Measurements from ENCODE around the gene SLC39A5. TPM values are rescaled to one million over a fixed set of nuclear protein-coding genes. Genes with fewer than 3 reads are reported as not detected.

The SLC39A5 gene
- total and polyA plus RNA-seq, 2 donors (not counting 1 experiment from before 2014, with no cell fraction given), result 0.69 to 0.97 TPM

DNA sequence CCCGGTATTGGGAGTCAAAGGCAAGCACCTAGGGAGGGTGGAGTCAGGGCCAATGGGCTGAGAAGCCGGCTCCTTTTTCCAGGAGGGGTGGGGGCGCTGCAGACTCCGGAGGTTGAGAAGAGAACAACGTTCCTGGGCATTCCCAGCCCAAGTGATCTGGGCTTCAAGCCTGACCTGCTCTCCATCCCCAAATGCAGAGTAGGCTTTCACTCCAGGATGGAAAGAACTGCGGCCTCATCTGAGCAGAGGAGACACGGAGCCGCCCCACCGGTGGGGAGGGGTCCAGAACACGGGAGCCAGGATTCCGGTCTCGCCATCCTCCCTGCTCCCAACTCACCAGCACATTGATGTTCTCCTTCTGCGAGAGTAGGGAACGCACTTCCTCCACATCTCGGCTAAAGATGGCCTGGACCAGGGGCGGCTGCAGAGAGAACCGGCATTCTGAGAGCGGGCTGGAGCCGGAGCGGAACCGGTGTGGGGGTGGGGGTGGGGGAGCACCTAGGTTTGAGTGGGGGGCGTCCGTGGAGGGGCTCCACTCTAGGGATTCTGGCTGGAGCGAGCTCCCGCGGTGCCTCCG lies 27.7 kb downstream of the SLC39A5 start:
- ATAC-seq (ENCODE audit: low read depth) (no peak), DNase-seq (no peak)
- H3K36me3 ChIP-seq (replicated peaks in 1 of 2; ENCODE audit: control extremely low read depth in 1 of 2, control insufficient read depth in 1 of 2, extremely low read depth in 1 of 2, insufficient read depth in 2 of 2, low read length in 1 of 2), result peaks cover 2 to 37% of the 10 kb centered on the region in 2 experiments
- intact Hi-C loops (cut with micrococcal nuclease), result loop anchor here (1.0 to 5.0 kb wide), 8 partner anchors 10 to 207 kb away; partner anchors contain the start of genes CS, NABP2 and ZC3H10
- H3K79me2 ChIP-seq (ENCODE audit: control insufficient read depth, insufficient read depth, low read length), result peaks cover 36% of the 10 kb centered on the region
- H3K4me2 ChIP-seq (replicated peaks; ENCODE audit: low read depth, low read length, poor library complexity, severe bottlenecking), result peak overlapping the region; percentile 98
- no peaks in the 10 kb centered on the region for H3K9me3 ChIP-seq (ENCODE audit: control extremely low read depth in 1 of 3, control insufficient read depth in 2 of 3, insufficient read depth in 1 of 3, low read length in 2 of 3)
- ChIA-PET CTCF (interaction anchor here (0.6 to 5.8 kb wide), 29 partner anchors 9 to 283 kb away, joined by 3 to 40 read pairs (median 4); partner anchors contain the start of genes RNF41, SMARCC2, SPRYD4 and TIMELESS), POLR2A (interaction anchor here (1.0 to 2.3 kb wide), 6 partner anchors 9 to 379 kb away, joined by 3 to 12 read pairs (median 4); partner anchors contain the start of genes COQ10A, CS, RNF41 and ZC3H10)
- 0% methylated on average over 22 of the region's 27 CpGs for WGBS (ENCODE audit: insufficient coverage)
- Mint-ChIP-seq H3K9me3 (ENCODE audit: insufficient read depth) (no peaks in the 10 kb centered on the region), H3K27ac (peak overlapping the region; percentile 78), H3K4me1 (peaks cover 18% of the 10 kb centered on the region), H3K4me3 (peak overlapping the region; percentile 83), H3K27me3 (no peaks in the 10 kb centered on the region)
- peak overlapping the region; percentile 100 for H2AFZ ChIP-seq (ENCODE audit: insufficient read depth, low read depth, low read length, poor library complexity, severe bottlenecking)
- peak overlapping the region in 1 of 2 donors; percentile 81 for H3K27ac ChIP-seq (ENCODE audit: low read length in 2 of 2)
- no peak for TF ChIP-seq EZH2 (IDR thresholded peaks at IDR 0.05; ENCODE audit: borderline replicate concordance, insufficient read depth, low read depth, low read length, poor library complexity, severe bottlenecking)
- TF ChIP-seq, protein P1, sequence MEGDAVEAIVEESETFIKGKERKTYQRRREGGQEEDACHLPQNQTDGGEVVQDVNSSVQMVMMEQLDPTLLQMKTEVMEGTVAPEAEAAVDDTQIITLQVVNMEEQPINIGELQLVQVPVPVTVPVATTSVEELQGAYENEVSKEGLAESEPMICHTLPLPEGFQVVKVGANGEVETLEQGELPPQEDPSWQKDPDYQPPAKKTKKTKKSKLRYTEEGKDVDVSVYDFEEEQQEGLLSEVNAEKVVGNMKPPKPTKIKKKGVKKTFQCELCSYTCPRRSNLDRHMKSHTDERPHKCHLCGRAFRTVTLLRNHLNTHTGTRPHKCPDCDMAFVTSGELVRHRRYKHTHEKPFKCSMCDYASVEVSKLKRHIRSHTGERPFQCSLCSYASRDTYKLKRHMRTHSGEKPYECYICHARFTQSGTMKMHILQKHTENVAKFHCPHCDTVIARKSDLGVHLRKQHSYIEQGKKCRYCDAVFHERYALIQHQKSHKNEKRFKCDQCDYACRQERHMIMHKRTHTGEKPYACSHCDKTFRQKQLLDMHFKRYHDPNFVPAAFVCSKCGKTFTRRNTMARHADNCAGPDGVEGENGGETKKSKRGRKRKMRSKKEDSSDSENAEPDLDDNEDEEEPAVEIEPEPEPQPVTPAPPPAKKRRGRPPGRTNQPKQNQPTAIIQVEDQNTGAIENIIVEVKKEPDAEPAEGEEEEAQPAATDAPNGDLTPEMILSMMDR (IDR thresholded peaks at IDR 0.05), result no peak
- H3K27me3 ChIP-seq (replicated peaks in 1 of 4; ENCODE audit: control extremely low read depth in 1 of 4, control insufficient read depth in 3 of 4, insufficient read depth in 4 of 4, low read length in 3 of 4), result no peaks in the 10 kb centered on the region
- H4K20me1 ChIP-seq (ENCODE audit: control insufficient read depth, insufficient read depth, low read length, poor library complexity, severe bottlenecking), result peaks cover 21% of the 10 kb centered on the region
- H3K9ac ChIP-seq (ENCODE audit: low read length), result peak overlapping the region; percentile 97
- H3K4me1 ChIP-seq (ENCODE audit: control insufficient read depth in 2 of 2, insufficient read depth in 2 of 2, low read length in 2 of 2), result peaks cover 16 to 21% of the 10 kb centered on the region in 2 donors
- peak overlapping the region; percentile 31 to 99 (median 73) for H3K4me3 ChIP-seq (ENCODE audit: control extremely low read depth in 1 of 5, extremely low read depth in 1 of 5, insufficient read depth in 1 of 5, low read depth in 2 of 5, low read length in 4 of 5)
